Suprapubic skin (tissue), 4 donors: ENCODE results near the gene ZC3H12A.

ENCODE experiments used
- CTCF ChIP-seq, 2 donors: fragments of 200-600 bp in 1 of 2; fragments of 450-650 bp in 1 of 2; sonication (generic) in 1 of 2; IDR thresholded peaks; one replicate each; pipeline ENCODE4 v1.5.1; 2016 to 2019; ENCODE audit warnings: antibody characterized with exemption in 2 of 2, mild to moderate bottlenecking in 1 of 2, moderate library complexity in 1 of 2
- POLR2A ChIP-seq, 2 donors: fragments of 450-650 bp; IDR thresholded peaks; one replicate each; pipeline ENCODE4 v1.6.1; 2017; ENCODE audit warnings: antibody characterized with exemption in 2 of 2, mild to moderate bottlenecking in 2 of 2, moderate library complexity in 2 of 2
- POLR2AphosphoS5 ChIP-seq, 3 donors: sonication (generic); formaldehyde crosslinking; IDR thresholded peaks; one replicate each; pipeline ENCODE4 v1.6.1; 2017; ENCODE audit warnings: antibody characterized with exemption in 3 of 3

- TF ChIP-seq CTCF (IDR thresholded peaks at IDR 0.05) (no peak), POLR2AphosphoS5 (IDR thresholded peaks at IDR 0.05) (no peak), POLR2A (IDR thresholded peaks at IDR 0.05) (no peak)
Measured at GRCh38 chr1:37487619-37487984, 13.2 kb downstream of the ZC3H12A start.
